CD4-positive, alpha-beta T cell treated with Interleukin-21 for 1 hour (primary cell): ENCODE measurements around the gene G2E3.
A peak's percentile ranks its signal among the peaks of the same experiment; 100 is the strongest.
"Not testable (repeated sequence)": the region's sequence is repeated elsewhere in the genome, so short reads cannot be mapped to it uniquely, and the experiment has no call there.

Source experiments
- DNase-seq: peaks from one replicate; pipeline ENCODE4 v3.0.0-alpha.2; 2020

G2E3 gene

DNA sequence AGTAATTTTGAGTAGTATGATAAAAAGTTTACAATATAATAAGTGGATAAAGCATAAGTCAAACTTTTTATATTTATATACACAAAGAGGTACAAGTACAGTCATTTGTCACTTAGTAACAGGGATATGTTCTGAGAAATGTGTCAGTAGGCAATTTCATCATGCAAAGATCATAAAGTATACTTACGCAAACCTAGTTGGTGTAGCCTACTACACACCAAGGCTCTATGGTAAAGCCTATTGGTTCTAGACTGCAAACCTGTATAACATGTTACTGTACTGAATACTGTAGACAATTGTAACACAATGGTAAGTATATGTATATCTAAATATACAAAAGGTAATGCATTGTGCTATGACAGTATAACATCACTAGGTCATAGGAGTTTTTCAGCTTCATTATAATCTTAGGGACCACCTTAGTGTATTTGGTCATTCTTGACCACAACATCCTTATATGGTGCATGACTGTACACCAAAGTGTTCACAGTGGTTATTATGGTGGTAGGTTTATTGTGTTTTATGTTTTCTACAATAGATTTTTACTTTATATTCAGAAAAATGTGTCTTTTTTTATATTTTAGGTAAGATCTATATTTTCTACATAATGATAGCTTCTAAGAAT lies 48.3 kb downstream of the G2E3 start:
- DNase-seq = no peak

- DNase-seq = no peak
Observed at GRCh38 chr14:30608533-30609006, 49.6 kb downstream of the G2E3 start.

DNA sequence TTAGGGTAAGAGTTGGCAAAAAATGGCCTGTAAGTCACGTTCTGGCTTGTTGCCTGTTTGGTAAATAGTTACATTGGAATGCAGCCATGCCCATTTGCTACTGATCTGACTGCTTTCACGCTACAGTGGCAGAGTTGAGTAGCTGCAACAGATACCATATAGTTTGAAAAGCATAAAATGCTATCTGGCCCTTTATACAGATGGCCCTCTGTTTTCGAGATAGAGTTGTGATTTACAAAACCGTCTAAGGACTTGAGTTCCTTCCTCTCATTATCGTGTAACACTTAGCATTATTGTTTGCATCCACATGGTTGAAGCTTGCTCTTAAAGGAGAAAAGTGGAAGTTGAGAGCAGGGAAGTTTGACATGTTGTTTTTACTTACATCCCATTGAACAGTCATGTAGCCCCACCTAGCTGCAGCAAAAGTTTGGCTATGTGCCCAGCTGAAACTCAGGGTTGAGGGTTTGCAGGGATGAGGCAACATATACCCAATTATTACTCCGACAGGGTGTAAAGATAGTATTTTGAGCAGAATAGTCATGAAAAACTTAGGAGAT lies 51.9 kb downstream of the G2E3 start:
- peak; percentile 33 for DNase-seq

GRCh38 chr14:30614155-30614554 lies 55.2 kb downstream of the G2E3 start:
- DNase-seq = no peak

GRCh38 chr14:30620178-30620577 lies 61.2 kb downstream of the G2E3 start:
- no peak for DNase-seq

DNA sequence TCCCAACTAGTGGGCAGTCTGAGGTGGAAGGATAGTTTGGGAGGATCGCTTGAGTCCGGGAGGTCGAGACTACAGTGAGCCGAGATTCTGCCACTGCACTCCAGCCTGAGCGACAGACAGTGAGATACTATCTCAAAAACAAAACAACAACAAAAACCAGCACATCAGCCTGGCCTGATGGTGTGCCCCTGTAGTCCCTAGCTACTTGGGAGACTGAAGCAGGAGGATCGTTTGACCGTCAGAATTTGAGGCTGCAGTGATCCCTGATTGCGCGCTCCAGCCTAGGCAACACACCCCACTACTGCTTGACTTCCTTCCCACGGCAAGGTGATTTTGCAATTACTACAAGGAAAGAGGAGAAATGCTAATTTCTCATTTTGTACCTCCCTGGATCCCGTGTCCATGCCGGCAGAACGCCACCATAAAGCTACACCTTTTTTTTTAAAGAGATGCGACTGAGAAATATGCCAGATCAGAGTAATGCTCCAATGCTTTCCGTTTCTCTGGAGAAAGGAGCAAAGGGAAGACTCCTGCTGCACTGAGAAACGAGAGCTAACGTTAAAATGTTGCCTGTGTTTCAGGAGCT lies 62.5 kb downstream of the G2E3 start:
- DNase-seq = peak; percentile 19

GRCh38 chr14:30621940-30622830 lies 63.2 kb downstream of the G2E3 start, which contains the start of gene SCFD1:
Gene SCFD1 (plus strand): TSS chr14:30622319. CDS start chr14:30622339, 20 bp downstream.
- DNase-seq = peak; percentile 90

- DNase-seq = no peak
Observed at GRCh38 chr14:30623412-30624131, 64.6 kb downstream of the G2E3 start.

- DNase-seq = no peak
Observed at GRCh38 chr14:30624132-30624423, 65.1 kb downstream of the G2E3 start.

- DNase-seq = no peak
Observed at GRCh38 chr14:30625533-30625932, 66.6 kb downstream of the G2E3 start.

DNA sequence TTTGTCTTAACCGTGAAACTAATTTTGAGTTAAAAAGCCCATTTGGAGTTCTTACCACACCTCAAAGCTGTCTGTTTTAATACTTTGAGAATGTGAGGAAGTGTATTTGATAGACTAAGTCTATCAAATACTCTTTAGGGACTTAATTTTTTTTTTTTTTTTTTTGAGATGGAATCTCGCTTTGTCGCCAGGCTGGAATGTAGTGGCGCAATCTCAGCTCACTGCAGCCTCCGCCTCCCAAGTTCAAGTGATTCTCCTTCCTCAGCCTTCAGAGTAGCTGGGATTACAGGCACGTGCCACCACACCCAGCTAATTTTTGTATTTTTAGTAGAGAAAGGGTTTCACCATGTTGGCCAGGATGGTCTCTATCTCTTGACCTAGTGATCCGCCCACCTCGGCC lies 70.5 kb downstream of the G2E3 start:
- DNase-seq = not testable (repeated sequence)

DNA sequence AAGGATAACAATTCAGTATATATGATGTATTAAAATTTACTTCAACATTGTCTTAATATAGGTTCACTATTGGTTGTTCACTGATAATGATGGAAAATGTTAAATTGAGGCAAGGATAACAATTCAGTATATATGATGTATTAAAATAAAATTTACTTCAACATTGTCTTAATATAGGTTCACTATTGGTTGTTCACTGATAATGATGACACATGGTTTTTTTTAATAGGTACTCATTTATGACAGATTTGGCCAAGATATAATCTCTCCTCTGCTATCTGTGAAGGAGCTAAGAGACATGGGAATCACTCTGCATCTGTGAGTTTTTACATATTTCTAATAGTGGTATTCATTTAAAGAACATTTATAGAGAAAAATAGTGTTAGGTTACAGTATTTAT lies 71.3 kb downstream of the G2E3 start:
- DNase-seq = no peak

DNA sequence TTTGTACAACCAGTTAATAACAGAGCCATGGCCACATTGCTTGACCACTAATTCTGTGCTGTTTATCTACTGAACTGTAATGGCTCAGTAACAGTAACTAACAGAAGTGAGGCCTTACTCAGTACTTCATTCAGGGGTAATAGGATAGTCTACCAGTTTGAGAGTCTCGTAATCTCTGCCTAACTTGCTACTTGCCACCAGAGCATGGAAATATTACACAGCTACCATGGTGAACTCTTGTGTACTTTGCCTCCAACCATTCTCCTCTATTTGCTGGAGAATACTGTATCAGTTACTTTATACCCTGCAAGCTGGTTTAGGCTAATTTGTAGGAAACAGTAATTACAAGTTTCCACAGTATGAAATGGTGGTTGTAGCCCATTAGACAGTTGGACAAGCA lies 73.8 kb downstream of the G2E3 start:
- no peak for DNase-seq

- DNase-seq = no peak
Observed at GRCh38 chr14:30638926-30639325, 80.0 kb downstream of the G2E3 start.

GRCh38 chr14:30641207-30641606 lies 82.2 kb downstream of the G2E3 start:
- DNase-seq = no peak

DNA sequence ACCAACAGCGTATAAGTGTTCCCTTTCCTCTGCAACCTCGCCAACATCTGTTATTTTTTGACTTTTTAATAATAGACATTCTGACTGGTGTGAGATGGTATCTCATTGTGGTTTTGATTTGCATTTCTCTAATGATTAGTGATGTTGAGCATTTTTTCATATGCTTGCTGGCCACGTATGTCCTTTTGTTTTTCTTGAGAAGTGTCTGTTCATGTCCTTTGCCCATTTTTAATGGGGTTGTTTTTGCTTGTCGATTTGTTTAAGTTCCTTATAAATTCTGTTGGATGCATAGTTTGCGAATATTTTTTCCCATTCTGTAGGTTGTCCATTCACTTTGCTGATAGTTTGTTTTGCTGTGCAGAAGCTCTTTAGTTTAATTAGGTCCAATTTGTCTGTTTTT lies 85.5 kb downstream of the G2E3 start:
- DNase-seq = not testable (repeated sequence)

DNA sequence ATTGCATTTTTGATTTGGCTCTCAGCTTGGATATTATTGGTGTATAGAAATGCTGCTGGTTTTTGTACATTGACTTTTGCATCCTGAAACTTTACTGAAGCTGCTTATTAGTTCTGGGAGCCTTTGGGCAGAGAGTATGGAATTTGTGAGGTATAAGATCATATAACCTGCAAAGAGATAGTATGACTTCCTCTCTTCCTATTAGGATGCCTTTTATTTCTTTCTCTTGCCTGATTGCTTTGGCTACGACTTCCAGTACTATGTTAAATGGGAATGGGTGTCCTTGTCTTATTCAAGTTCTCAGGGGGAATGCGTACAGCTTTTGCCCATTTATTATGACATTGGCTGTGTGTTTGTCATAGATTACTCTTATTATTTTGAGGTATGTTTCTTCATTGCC lies 86.6 kb downstream of the G2E3 start:
- DNase-seq = no peak

GRCh38 chr14:30648471-30648870 lies 89.5 kb downstream of the G2E3 start:
- DNase-seq = no peak

GRCh38 chr14:30651937-30652336 lies 93.0 kb downstream of the G2E3 start:
- DNase-seq = no peak

DNA sequence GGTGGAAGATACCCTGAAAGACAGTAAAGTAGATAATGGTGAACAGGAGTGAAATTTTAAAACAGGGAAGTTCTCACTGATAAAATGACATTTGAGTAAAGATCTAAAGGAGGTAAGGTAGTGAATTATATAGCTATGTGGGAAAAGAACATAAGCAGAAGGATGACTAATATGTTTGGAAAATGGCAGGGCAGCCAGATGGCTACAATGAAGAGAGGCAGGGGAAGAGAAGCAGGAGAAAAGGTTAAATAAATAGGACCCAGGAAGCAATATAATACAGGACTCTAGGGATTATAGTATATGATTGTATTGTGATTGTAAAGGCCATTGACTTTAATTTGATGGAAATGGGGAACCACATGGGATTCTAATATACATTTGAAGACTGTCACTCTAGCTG lies 96.2 kb downstream of the G2E3 start:
- DNase-seq = no peak

GRCh38 chr14:30655658-30656057 lies 96.7 kb downstream of the G2E3 start:
- no peak for DNase-seq

- DNase-seq = peak; percentile 45
Observed at GRCh38 chr14:30656190-30656632, 97.3 kb downstream of the G2E3 start.

DNA sequence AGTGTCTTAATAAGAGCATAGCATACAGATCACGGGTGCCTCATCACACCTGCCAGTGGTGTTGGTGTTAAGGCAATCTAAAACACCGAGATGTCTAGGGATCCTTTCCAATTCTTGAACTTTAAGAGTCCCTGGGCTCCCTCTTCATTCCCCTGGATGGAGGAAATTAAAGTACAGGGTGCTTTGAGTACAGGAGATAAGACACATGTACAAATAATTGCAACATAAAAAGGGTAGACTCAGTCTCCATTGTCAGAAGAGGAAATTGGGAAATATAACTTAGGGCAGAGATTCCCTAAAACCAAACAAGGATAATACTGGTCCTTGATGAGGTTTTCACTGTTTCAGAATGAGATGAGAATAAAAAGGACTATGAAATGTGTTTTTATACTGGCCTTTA lies 98.1 kb downstream of the G2E3 start:
- no peak for DNase-seq
